ENCODE measurements around the gene CNIH1. TPM values are rescaled to one million over a fixed set of nuclear protein-coding genes. Genes with fewer than 3 reads are reported as not detected.
"Not testable (repeated sequence)": the region's sequence is repeated elsewhere in the genome, so short reads cannot be mapped to it uniquely, and the experiment has no call there.

The CNIH1 gene
- total RNA-seq, 1 donor from 2014 or later, result 89.0 TPM

DNA sequence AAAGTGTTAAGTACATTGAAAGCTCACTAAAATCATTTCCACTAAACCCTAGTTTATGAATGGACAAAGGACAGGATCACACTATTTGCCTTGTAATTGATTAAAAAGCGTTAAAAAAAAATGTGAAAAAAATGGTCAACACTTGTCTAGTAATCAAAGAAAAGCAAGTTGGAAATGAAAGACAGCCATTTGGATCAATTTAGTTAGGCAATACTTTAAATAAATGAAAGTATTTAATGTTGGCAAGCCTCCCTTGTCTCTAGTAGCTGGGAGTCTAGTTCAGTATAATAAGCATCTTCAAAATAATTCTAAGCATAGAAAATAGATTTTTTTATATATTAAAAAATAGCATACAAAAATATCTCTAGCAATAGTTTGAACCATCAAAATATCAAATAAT, 14.2 kb upstream of the CNIH1 start:
- no peak overlapping the region for H3K27ac ChIP-seq (replicated peaks)
- no peak for DNase-seq
- H3K4me3 ChIP-seq, result no peak overlapping the region
- intact Hi-C loops (cut with micrococcal nuclease), result no loop called here
- H3K27me3 ChIP-seq (ENCODE audit: low read depth), result no peaks in the 10 kb centered on the region
- no peaks in the 10 kb centered on the region for H3K4me1 ChIP-seq
- H3K36me3 ChIP-seq, result no peaks in the 10 kb centered on the region
- TF ChIP-seq, protein P1, sequence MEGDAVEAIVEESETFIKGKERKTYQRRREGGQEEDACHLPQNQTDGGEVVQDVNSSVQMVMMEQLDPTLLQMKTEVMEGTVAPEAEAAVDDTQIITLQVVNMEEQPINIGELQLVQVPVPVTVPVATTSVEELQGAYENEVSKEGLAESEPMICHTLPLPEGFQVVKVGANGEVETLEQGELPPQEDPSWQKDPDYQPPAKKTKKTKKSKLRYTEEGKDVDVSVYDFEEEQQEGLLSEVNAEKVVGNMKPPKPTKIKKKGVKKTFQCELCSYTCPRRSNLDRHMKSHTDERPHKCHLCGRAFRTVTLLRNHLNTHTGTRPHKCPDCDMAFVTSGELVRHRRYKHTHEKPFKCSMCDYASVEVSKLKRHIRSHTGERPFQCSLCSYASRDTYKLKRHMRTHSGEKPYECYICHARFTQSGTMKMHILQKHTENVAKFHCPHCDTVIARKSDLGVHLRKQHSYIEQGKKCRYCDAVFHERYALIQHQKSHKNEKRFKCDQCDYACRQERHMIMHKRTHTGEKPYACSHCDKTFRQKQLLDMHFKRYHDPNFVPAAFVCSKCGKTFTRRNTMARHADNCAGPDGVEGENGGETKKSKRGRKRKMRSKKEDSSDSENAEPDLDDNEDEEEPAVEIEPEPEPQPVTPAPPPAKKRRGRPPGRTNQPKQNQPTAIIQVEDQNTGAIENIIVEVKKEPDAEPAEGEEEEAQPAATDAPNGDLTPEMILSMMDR (IDR thresholded peaks at IDR 0.05; ENCODE audit: borderline replicate concordance), result no peak
- no peaks in the 10 kb centered on the region for H3K9me3 ChIP-seq (replicated peaks)

- H3K27ac ChIP-seq (replicated peaks); H3K4me3 ChIP-seq; H3K9me3 ChIP-seq (replicated peaks); H3K36me3 ChIP-seq; H3K27me3 ChIP-seq (ENCODE audit: low read depth); intact Hi-C loops (cut with micrococcal nuclease); H3K4me1 ChIP-seq; DNase-seq: not testable (repeated sequence)
Measured at GRCh38 chr14:54453990-54454389, 12.8 kb upstream of the CNIH1 start.

DNA sequence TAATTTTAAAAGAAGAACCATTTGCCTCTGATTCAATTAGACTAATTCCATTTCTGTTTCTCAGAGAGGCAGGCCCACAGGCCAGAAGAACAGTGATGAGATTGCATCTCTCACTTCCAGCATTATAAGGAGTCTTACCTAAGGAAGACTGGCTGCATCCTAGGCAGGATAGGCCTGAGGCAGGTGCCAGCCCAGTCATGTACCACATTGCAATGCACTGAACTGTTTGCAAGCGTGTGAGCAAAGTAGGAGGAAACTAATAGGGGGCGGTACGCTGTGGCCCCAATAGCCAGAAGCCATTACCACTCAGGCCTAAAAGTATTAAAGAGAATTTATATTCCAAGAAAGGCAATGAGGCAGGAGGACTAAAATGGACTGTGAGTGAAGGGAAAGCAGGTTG, 12.1 kb upstream of the CNIH1 start:
- H3K27me3 ChIP-seq (ENCODE audit: low read depth), result no peaks in the 10 kb centered on the region
- no peaks in the 10 kb centered on the region for H3K4me1 ChIP-seq
- DNase-seq, result no peak
- no peaks in the 10 kb centered on the region for H3K9me3 ChIP-seq (replicated peaks)
- TF ChIP-seq, protein P1 (IDR thresholded peaks at IDR 0.05; ENCODE audit: borderline replicate concordance), result no peak
- intact Hi-C loops (cut with micrococcal nuclease), result no loop called here
- no peak overlapping the region for H3K27ac ChIP-seq (replicated peaks)
- H3K4me3 ChIP-seq, result no peak overlapping the region
- no peaks in the 10 kb centered on the region for H3K36me3 ChIP-seq

- H3K4me3 ChIP-seq, result no peak overlapping the region
- H3K36me3 ChIP-seq, result no peaks in the 10 kb centered on the region
- intact Hi-C loops (cut with micrococcal nuclease), result no loop called here
- no peaks in the 10 kb centered on the region for H3K9me3 ChIP-seq (replicated peaks)
- no peaks in the 10 kb centered on the region for H3K4me1 ChIP-seq
- no peak overlapping the region for H3K27ac ChIP-seq (replicated peaks)
- TF ChIP-seq, protein P1 (IDR thresholded peaks at IDR 0.05; ENCODE audit: borderline replicate concordance), result no peak
- DNase-seq, result no peak
- H3K27me3 ChIP-seq (ENCODE audit: low read depth), result no peaks in the 10 kb centered on the region
Measured at GRCh38 chr14:54451961-54452360, 10.8 kb upstream of the CNIH1 start.

GRCh38 chr14:54451121-54451601, 10.0 kb upstream of the CNIH1 start:
- Histone ChIP-seq H3K4me3 (no peak overlapping the region), H3K27ac (replicated peaks) (no peak overlapping the region), H3K27me3 (ENCODE audit: low read depth) (no peaks in the 10 kb centered on the region), H3K9me3 (replicated peaks) (no peaks in the 10 kb centered on the region), H3K36me3 (no peaks in the 10 kb centered on the region), H3K4me1 (no peaks in the 10 kb centered on the region)
- no peak for DNase-seq
- intact Hi-C loops (cut with micrococcal nuclease), result no loop called here
- TF ChIP-seq, protein P1 (IDR thresholded peaks at IDR 0.05; ENCODE audit: borderline replicate concordance), result no peak

DNA sequence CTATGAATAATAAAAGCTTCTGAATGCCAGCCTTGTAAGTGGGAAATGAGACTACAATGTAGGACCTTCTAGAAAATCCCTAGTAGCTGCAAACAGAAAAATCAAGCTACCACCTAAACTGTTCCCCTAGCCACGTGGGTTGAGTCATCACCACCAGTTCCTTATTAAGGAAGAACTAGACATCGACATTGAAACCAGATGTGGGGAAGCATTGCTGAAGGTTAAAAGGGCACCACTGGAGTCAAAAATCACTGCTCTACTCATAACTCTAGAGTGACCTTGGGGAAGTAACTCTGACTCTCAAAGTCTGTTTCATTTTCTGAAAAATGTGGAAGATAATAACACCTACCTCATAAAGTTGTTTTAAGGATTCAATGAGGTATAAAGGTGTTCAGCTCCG, 9.4 kb upstream of the CNIH1 start:
- TF ChIP-seq, protein P1 (IDR thresholded peaks at IDR 0.05; ENCODE audit: borderline replicate concordance), result no peak
- Histone ChIP-seq H3K9me3 (replicated peaks) (no peaks in the 10 kb centered on the region), H3K4me1 (no peaks in the 10 kb centered on the region), H3K27me3 (ENCODE audit: low read depth) (no peaks in the 10 kb centered on the region), H3K27ac (replicated peaks) (no peak overlapping the region), H3K4me3 (no peak overlapping the region), H3K36me3 (no peaks in the 10 kb centered on the region)
- no peak for DNase-seq
- intact Hi-C loops (cut with micrococcal nuclease), result no loop called here

All from left ventricle myocardium inferior (tissue), 1 donor.